T-helper 2 cell (primary cell): ENCODE measurements around the gene TMEM231.
"Not testable (repeated sequence)": the region's sequence is repeated elsewhere in the genome, so short reads cannot be mapped to it uniquely, and the experiment has no call there.

Source experiments
- DNase-seq, 5 experiments: peaks; one replicate each; pipeline versions ENCODE4 v3.0.0 to v3.0.0-alpha.2; 2012 to 2022

The TMEM231 gene

DNA sequence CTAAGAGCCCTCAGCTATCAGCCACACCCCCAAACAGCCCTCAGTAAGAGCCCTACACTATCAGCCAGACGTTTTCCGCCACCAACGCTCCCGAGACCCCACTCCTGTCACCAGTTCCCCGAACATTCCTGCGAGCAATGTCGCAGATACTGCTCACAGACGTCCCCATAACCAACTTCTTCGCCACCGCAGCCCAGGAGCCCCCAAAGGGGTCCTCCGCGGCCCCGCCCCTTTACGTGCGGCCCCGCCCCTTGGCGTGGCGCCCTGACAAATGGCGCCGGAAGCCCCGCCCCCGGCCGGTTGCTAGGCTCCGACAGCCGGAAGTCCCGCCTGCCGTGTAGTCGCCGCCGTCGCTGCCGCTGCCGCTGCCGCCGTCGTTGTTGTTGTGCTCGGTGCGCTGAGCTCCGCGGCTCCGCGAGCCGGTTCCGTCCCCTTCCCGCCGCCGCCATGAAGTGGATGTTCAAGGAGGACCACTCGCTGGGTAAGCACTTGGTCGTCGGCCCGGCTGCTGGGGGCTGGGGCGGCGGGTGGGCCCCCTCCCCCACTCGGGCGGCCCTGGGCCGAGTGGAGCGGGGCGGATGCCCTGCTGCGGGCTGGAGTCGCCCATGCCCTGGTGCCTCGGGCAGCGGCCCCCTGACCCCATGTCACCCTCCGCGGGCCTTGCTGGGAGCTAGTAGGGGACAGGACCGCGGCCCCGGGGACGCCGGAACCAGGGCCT, 10.1 kb upstream of the TMEM231 start, which contains the start of gene GABARAPL2:
Gene GABARAPL2 (plus strand): TSS at position 340 of the 718 bp plus-strand sequence. CDS start 108 bp downstream, at position 448.
- DNase-seq: peak; percentile 81 to 90 (median 89)

DNA sequence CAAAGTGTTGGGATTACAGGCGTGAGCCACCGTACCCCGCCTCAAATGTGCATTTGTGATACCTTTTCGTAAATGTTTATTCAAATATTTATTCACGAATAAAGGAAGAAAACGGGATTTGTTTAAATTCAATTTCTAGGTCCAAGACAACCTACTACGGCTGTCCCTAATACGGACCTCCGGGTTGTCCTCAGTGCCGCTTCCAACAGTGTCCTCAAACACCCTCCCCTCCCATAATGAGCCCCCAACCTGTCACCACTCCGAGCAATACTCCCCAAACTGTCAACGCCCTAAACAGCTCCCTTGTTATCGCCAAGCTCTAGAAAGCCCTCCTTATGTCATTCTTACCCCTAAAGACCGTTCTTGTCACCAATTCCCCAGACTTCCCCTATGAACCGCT, 9.6 kb upstream of the TMEM231 start:
- DNase-seq: no peak

DNA sequence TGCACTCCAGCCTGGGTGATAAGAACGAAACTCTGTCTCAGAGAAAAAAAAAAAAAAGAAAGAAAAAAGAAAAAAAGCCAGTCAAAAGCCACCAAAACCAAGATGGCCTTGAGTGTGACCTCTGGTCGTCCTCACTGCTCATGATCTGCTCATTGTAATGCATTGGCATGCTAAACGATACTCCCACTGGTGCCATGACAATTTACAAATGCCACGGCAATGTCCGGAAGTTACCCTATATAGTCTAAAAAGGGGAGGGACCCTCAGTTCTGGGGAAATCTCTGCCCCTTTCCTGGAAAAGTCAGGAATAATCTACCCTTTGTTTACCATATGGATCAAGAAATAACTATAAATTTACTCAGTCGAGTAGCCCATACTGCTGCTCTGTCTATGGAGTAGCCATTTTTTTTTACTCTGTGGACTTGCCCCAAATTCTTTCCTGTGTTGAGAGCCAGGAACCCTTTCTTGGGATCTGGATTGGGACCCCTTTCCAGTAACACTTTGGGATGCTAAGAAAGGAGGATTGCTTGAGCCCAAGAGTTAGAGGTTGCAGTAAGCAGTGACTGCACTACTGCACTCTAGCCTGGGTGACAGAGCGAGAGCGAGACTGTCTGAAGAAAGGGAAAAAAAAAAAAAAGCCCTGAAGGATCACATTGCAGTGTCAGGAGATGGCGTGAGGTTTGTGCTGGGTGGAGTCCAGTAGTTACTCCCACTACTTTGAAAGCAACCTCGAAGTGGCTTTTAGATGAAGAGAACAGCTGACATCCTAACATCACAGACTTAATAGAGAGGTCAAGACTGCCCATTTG, 3.7 kb upstream of the TMEM231 start:
- DNase-seq: no peak

DNA sequence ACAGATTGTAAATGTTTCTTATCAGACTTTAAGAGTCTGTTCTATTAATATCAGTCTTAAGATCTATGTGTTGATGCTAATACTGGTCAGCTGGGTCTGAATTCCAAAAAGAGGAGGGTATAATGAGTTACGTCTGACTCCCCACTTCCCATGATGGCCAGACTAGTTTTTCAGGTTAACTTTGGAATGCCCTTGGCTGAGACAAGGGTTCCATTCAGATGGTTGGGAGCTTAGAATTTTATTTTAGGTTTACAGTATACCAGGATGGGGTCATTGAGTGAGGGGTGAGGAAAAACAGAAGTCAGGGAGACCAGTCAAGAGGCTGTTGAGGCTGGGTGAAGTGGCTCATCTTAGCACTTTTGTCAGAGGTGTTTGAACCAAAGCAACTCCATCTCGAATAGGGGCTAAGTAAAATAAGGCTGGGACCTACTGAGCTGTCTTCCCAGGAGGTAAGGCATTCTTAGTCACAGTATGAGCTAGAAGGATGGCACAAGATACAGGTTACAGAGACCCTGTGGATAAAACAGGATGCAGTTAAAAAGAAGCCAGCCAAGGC, 2.9 kb upstream of the TMEM231 start:
- DNase-seq: no peak

DNA sequence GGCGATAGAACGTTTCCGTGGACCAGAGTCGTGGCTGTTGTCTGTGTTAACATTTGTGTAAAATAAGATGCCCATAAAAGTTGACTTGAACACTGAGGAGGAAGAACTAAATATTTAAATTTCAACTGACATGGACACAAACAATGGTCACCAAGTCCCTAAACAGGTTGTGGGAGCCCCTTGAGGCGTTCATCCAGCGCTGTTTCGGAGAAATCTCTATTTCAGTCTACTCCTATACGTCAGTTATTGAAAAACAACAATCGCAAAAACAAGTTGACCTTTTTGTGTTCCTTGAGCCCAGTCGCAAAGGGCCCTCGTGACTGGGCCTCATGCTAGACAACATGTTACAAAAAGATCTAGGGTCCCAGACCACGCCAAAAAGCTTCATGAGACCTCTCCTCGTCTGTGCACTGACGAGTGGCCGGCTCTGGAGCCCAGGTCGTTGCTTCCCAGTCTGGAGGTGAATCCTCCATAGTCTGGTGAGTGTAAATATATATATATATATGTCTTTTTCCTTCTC, 439 bp upstream of the TMEM231 start:
- no peak for DNase-seq

DNA sequence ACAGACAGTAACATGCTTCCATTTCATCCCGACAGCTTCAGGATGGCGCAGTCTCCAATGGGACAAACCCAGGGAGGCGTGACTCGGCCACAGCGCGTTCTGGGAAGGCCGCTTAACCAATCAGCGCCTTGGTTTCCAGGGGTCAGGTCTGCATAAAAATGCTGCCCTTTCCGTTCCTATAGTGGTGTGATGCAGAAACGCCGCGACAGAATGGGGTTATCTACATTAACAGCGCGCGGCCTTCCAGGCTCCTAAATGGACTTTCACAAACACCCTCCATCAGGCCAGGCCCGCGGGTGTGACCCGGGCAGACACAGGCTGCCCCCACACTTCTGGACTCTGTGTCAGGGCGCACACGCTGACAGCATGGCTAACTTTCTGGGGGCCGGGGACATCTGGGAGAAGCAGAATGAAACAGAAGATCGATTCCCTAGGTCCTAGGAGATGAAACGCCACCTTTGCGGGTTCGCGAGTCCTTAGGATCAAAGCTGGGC, 792 bp downstream of the TMEM231 start:
- DNase-seq: no peak

DNA sequence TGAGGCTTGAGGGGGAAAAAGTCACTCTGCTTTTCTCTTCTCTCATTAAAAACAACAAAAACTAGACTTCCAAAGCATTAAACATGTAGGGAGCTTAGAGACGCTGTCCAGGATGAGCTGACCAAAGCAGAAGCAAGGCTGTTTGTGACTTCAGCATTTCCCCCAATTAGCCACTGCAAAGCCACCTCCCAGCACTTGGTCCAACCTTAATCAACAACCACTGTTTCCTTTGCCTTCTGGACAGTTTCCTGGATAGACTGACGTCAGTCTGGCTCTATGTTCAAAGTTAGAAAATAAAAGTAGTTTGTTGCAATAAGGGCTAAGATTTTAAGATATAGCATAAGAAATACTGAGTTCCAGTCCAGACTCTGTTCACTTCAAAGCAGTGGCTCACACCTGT, 3.1 kb downstream of the TMEM231 start:
- no peak for DNase-seq

DNA sequence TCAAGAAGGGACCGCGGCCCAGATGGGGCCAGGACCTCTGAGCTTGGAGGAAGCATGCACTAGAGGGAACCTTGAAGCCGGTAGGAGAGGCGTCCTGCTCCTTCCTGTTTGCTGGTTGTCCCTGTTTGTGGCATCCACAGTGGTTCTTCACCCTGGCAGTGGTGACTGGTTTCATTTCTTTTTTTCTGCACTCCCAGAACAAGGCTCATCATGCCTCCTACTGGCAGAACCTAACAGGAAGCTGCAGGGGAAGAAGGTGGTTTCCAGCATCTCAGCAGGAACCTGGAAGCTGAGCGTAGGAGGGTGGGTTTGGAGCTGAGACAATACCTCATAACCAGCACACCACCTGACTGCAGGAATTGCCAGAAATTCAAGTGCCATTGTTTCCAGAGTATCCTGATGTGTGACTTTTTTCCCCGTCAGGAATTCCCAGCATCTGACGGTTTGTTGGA, 5.8 kb downstream of the TMEM231 start:
- peak in 1 of 5 experiments; percentile 51 for DNase-seq

DNA sequence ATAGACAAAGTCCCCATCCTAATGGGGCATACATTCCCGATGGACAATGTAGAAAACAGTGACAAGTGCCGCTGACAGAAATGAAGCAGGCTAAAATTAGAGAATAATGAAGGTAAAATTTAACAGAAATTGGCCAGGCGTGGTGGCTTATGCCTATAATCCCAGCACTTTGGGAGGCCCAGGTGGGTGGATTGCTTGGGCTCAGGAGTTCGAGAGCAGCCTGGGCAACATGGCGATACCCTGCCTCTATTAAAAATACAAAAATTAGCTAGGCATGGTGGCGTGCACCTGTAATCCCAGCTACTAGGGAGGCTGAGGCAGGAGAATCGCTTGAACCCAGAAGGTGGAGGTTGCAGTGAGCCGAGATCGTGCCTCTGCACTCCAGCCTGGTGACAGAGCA, 7.6 kb downstream of the TMEM231 start:
- not testable (repeated sequence) for DNase-seq

DNA sequence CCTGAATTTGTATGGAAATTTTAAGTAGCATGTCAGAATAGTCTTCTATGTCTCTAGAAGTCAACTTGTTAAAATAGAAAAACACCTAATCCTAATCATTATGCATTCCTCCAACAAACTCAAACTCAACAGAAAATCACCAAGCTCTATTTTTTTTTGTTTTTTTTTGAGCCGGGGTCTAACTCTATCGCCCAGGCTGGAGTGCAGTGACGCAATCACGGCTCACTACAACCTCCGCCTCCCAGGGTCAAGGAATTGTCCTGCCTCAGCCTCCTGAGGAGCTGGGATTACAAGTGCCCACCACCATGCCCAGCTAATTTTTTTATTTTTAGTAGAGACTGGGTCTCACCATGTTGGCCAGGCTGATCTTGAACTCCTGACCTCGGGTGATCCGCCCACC, 9.8 kb downstream of the TMEM231 start:
- DNase-seq: no peak

DNA sequence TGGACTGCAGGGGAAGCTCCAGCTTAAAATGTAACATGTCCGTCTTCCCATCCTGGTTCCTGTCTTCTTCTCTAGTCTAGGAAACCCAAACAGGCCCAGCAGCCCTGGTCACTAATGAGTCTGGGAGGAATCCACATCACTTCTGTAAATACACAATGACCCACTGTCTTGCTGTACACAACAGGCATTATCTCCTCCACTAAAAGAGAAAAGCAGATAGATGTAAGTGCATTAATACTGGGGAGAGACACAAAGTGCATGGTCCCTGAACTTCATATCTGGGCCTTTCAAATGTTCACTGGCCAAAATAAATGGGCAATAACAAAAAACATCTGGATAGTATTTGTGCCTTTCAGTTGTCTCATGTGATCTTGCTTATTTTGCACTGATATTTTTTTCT, 10.2 kb downstream of the TMEM231 start:
- DNase-seq: not testable (repeated sequence)

DNA sequence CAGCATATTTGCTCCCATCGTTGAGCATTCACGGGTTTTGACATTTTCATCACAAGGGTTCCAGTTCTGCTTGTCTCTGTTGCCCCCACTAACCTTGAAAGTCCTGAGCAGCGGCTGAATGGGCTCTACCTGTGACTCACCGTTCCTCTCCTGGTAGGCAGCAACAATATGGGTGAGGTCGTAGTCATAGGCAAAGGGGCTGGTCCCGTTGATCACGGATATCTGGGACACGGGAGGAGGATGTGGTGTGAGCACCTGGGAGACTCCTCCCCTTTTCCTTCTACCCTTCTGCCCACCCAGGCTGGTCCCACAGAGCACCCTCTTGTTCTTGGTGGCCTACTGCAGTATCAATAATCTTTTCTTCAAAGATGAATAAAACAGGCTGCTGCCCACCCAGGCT, 13.6 kb downstream of the TMEM231 start:
- not testable (repeated sequence) for DNase-seq

DNA sequence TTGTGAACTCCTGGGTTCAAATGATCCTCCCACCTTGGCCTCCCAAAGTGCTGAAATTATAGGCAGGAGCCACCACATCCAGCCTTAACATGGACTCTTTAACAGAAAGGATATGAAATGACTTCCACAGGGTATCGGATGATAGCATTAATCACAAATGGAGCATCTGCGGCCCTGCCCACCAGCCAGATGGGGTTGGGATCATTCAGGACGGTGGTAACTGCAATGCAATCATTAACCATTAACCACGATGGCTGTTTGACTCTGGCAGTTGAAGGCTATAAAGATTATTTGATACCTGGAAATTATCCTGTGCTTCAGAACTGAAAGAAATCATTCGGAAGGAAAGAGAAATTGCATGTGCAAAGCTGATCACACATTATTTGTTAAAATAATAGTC, 14.8 kb downstream of the TMEM231 start:
- DNase-seq: no peak

DNA sequence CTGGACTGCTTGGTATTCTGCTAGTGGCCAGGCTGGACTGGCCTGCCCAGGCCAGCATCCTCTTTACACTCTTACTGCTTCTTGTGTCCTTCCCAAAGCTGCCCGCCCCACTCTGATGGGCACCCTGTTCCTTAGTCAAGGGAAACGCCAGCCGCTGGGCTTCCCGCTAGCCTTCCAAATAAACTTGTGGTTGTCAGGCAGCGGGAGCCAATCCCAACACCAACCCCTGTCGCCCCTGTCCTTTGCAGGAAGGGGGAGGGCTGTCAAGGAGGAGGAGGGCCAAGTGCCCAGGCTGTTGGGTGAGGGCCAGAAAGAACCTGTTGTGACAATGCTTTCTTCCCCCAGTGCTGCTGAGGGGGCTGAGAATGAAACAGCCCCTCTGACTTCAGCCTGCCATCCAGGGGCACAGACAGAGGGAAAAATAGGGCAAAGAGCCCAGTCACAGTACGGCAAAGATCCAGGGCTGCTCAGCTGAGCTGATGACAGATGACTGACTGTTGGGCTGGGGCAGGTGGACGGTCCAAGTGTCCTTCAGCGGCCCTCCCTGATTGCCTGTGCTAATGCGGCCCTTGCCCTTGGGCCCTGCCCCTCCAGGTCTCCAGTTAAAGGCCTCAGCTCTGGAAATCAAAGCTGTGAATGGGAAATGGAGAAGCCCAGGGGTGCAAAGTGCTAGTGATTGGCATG, 17.0 kb downstream of the TMEM231 start:
- not testable (repeated sequence) for DNase-seq

DNA sequence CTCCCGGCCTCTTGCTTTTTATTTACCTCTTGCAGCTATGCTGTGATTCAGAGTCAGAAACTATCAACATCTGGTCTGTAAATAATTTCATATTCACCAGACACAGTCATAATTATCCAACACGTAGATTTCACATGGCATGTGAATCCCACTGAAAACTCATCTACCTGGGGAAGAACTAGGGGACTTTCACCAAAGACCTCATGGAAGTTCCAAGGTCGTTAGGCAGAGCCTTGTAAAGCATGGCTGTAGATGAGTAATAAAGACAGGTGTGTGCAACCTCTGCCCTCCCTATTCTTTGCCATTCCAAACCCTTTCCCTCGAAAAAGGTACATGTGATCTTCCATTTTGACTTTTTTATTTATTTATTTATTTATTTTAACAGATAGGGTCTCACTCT, 18.3 kb downstream of the TMEM231 start:
- DNase-seq: no peak

DNA sequence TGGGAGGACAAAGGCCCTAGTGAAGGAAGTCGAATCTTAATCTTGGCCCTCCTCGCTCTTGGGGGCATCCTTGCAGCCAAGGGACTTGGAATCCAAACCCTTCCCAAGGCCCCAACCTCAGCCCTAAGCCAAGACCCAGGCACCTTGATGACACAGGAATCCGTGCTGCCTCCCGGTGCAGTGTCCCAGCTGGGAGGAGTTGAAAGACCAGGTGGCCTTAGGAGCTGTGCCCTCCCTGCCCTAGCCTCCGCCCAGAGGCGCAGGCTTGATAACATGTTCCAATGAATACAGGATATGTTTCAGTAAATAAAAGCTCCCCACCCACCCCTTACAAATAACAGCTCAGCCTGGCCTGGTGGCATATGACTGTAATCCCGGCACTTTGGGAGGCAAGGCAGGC, 20.2 kb downstream of the TMEM231 start, which contains the start of gene CHST5:
Gene CHST5 (minus strand): TSS at position 208 of the 400 bp plus-strand sequence. CDS start 5,724 bp downstream, outside the sequence.
- DNase-seq: no peak

DNA sequence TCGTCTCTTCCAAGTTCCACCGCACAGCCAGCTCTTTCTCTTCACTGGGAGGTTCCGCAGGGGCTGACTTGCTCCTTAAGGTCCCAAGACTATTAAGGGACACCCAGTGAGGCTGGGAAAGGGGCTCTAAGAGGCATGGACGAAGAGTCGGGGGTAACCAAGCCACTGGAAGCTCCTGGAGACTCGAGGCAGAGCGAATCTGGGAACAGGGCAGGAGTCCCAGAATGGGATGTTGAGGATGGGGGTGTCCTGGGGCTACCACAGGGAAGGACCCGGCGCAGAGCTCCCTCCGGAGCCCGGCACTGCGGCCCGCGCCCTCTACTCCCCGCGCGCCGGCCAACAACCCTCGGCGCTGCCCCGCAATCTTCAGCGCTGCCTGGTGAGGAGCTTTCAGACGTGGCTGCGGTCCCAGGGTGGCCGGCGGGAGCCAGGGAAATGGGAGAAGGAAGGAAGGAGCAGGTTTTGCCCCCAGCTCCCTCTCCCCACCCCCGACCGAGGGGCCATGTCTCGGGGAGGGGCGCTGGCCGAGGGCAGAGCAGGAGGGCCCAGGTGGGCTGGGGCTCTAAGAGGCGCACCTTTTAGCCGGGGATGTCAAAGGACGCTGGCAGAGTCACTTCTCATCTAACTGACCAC, 20.7 kb downstream of the TMEM231 start:
- DNase-seq: no peak

DNA sequence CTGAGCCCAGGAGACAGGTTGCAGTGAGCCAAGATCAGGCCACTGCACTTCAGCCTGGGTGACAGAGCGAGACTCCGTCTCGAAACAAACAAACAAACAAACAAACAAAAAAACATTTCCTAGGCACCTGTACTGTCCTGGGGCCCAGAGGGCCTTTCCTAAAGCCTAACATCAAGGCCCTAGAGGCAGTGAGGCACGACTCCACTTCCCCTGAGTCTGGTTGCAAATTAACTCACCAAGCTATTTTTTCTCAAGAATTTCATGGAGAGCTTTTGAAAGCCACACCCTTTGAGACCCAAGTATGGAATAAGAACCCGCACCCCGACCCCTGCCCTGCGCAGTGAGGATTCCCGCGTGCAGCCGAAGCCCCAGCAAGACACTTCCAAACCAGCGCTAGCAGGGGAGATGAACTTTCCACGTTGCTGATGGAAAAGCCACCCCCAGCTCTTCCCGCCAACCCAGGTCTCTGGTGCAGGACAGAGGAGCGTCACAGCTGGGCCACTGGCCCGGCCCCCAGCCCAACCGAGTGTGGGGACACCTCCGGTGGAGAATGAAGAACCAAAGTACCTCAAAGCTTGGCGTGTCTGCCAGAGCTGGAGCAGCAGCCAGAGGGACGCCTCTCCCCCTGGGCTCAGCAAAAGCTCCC, 21.4 kb downstream of the TMEM231 start:
- DNase-seq: no peak

DNA sequence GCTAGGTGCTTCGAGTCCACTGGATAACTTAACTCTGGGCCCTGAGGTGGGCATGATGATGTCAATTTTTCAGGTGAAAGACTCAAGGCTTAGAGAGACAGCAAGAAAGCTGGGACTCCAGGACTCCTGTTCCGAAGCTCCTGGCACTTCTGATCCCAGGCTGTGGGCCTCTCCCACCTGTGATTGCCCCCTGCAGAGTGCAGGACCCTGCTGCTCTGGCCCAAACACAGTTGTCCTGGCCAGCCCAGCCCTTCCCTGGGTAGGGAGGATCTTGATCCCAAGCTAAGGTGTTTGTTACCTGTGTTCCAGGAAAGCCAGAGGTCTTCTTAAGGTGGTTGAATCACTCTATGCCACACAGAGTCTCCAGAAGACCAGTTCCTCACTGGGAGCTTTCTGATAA, 23.3 kb downstream of the TMEM231 start:
- DNase-seq: no peak

DNA sequence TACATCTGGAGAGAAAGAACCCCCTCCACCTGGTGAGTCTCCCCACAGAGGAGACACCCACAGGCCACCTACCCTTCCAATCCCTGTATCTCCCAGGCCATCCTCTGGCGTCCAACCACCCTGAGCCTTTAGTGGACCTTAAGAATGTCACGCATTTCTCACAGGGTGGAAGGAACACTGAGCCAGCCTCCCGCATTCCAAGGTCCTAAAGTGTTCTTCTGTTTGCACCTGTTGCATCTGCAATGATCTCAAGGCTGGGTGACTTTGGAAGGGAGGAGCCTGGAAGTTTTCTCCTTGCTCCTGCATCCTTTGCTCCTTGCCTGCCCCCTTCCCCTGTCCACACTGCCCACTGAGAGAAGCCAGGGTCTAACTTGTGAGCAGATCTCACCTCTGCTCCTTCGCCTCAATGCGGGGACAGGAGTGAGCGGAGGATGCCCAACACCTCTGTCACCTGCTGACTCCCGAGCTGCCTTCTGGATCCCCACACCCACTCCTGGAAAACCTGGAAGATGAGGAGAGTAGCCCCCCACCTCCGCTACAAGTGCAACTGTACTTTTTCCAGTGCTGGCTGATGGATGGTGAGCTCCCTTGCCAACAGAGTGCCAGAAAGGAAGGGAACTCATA, 23.8 kb downstream of the TMEM231 start:
- no peak for DNase-seq

DNA sequence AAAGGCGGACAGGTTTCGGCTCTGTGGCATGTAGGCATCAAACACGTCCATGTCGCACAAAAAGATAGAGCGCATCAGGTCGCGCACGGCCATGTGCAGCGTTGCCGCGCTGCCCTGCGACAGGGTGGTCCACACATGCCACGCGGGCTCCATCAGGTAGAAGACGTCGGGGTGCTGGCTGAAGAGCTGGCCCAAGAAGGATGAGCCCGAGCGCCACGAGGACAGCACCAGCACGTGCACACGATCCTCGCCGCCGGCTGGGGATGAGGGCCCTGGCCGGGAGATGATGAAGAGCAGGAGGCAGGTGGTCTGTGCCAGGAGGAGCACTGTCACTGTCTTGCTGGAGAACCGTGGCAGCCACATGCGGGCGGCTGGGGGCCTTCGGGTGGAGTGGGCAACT, 26.1 kb downstream of the TMEM231 start:
- DNase-seq: no peak
